ENCODE data around the gene SPEG. TPM values are rescaled to one million over a fixed set of nuclear protein-coding genes. Genes with fewer than 3 reads are reported as not detected.
A peak's percentile ranks its signal among the peaks of the same experiment; 100 is the strongest.

Gene SPEG
- total RNA-seq, 1 donor: 48.8 TPM

DNA sequence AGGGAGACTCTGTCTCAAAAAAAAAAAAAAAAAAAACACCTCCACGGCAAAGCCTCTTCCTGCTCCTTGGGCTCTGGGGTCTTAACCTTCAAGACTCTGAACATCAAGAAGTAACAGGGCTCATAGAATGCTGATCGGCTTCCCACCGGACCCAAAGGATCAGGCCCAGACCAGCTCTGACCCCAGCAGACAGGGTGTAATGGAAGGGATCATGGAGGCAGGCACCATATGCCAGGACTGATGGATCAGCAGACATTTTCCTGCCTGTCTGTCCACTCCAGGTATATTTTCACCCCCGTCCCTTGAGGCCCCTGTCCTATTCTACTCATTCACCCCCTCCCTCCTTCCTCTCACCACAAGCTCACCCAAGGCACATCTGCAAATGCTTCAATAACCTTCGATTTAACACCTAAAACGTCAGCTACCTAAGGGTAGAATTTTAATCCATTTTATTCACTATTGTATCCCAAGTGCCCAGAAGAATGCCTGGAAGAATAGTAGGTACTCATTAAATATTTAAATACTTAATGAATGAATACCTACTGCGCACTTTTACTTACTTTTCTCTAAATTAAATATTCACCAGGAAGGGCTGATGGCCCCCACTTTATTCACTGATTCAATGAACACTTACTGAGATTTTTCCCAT lies 4.6 kb upstream of the SPEG start:
- no peak for DNase-seq (ENCODE audit: low read depth)
- H3K4me3 ChIP-seq (ENCODE audit: low read depth, low read length): no peak overlapping the region
- TF ChIP-seq, protein P1, sequence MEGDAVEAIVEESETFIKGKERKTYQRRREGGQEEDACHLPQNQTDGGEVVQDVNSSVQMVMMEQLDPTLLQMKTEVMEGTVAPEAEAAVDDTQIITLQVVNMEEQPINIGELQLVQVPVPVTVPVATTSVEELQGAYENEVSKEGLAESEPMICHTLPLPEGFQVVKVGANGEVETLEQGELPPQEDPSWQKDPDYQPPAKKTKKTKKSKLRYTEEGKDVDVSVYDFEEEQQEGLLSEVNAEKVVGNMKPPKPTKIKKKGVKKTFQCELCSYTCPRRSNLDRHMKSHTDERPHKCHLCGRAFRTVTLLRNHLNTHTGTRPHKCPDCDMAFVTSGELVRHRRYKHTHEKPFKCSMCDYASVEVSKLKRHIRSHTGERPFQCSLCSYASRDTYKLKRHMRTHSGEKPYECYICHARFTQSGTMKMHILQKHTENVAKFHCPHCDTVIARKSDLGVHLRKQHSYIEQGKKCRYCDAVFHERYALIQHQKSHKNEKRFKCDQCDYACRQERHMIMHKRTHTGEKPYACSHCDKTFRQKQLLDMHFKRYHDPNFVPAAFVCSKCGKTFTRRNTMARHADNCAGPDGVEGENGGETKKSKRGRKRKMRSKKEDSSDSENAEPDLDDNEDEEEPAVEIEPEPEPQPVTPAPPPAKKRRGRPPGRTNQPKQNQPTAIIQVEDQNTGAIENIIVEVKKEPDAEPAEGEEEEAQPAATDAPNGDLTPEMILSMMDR (IDR thresholded peaks at IDR 0.05; ENCODE audit: insufficient read depth, low read depth, low read length): no peak

DNA sequence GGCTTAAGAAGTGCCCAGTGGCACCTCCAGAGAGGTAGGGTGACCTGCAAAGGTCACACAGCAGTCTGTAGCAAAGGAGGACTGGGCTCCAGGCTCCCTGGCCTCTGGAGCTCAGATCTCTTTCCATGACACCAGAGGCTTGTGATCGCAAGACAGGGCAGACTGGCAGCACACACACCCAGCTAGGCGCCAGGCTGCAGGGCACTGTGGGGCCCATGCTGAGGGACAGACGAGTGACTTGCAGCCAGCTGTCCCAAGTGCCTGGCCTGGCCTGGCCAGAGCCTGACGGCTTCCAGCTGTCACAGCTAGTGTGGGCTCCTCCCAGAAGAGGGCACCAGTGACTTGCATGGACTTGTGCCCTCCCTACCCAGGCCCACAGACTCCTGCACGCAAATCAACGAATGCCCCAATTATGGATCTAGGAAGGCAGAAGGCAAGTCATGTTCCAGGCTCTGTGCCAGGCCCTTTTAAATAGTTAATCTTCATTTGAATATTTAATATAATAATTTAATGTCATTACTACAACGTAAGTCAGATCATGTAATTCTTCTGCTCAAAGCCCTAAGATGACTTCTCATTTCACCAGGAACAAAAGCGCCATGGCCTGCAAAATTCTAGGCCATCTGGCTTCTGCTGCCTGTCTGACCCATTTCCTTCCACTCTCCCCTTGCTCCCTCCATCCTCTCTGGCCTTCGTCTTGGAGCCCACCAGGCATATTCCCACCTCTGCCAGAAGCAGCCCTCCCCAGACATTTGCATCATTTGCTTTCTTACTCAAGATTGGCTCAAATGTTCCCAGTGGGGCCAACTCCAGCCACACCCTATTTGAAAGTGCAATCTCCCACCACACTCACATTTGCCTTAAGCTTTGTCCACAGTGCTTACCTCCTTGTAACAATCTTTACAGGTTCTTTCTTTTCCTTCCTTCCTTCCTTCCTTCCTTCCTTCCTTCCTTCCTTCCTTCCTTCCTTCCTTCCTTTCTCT lies 3.7 kb upstream of the SPEG start:
- peak; percentile 42 for DNase-seq (ENCODE audit: low read depth)
- no peak overlapping the region for H3K4me3 ChIP-seq (ENCODE audit: low read depth, low read length)
- TF ChIP-seq, protein P1 (IDR thresholded peaks at IDR 0.05; ENCODE audit: insufficient read depth, low read depth, low read length): peak; percentile 17

DNA sequence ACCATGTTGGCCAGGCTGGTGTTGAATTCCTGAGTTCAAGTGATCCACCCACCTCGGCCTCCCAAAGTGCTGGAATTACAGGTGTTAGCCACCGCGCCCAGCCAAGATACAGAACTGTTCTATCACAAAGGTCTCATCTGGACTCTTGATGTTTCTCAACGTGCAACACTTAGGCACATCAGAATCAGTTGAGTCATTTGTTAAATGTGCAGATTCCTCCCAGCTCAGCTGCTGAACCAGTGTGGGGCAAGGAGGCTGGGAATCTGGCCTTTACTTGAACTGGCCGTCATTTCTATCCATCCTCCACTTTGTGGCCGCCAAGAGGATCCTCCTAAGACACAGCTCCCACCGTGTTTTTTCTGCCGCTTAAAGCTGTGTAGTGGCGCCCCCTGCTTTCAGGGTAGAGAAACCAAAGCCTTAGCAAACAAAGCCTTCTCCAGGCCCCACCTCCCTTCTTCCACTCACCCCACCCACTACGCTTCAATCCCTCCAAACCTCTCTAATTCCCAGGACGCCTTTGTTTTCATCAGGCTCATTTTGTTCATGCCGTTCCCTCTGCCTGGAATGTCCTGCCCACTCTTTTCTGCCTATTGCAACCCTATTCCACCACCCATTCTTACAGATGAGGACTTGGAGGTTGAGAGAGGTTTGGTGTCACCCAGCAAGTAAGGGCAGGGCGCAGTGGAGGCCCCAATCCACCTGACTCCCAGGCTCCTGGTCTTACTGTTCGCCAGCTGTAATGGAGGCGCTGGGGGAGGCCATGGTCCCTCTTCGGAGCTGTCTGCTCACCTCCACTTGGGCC lies 776 bp upstream of the SPEG start:
- TF ChIP-seq, protein P1 (IDR thresholded peaks at IDR 0.05; ENCODE audit: insufficient read depth, low read depth, low read length): peak; percentile 56

DNA sequence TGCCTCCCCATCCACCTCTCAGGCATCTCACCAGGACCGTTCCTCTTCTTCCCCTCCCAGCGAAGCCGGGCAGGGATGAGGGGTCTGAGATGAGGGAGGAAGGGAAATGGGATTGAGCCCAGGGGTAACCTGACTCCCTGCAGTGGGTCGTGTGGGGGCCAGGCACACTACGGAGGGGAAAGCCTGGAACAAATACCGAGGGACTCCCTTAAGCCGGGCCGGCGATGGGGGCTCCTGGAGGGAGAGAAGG lies 250 bp upstream of the SPEG start:
- no peak for DNase-seq (ENCODE audit: low read depth)
- no peak overlapping the region for H3K4me3 ChIP-seq (ENCODE audit: low read depth, low read length)
- TF ChIP-seq, protein P1 (IDR thresholded peaks at IDR 0.05; ENCODE audit: insufficient read depth, low read depth, low read length): no peak

More for the DNA sequence above, 776 bp upstream of the SPEG start:
- H3K4me3 ChIP-seq (ENCODE audit: low read depth, low read length): no peak overlapping the region
- DNase-seq (ENCODE audit: low read depth): peak; percentile 69

DNA sequence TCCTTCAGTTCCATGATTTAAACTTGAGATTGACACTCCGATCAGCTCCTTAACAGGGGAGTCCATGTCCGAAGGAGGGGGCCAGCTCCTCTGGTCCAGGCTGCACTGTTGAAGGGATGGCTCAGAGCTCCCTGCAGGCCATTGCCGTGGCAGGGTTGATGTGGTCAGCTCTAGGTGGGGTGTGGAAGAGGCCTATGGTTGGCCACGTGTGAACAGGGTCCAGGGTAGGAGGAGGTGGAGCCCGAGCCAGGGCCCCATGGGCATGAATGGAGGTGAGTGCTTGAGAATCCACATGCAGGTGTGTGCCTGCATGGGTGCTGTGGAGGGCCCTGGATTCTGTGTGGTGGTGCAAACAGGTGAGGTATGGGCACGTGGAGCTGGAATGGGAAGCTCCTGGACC lies 1.1 kb downstream of the SPEG start:
- DNase-seq (ENCODE audit: low read depth): no peak
- TF ChIP-seq, protein P1 (IDR thresholded peaks at IDR 0.05; ENCODE audit: insufficient read depth, low read depth, low read length): no peak
- no peak overlapping the region for H3K4me3 ChIP-seq (ENCODE audit: low read depth, low read length)

DNA sequence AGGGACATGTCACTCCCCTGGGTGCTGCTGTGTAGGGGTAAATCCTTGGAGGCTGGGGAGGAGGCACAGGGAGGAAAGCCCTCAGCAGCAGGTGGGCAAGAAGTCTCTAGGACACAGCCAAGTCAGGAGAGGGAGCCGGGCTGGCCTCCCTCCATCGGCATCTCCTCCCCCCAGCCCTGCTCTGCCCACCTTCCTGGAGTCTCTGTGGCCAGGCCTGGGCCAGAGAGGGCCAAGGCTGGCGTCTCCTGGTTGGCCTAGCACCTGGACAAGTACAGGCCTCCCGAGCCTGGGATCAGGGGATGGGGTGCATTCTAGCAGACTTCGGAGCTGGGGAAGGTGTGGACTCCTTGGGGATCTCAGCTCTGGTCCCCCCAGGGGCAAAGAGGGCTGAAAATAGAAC lies 1.8 kb downstream of the SPEG start:
- DNase-seq (ENCODE audit: low read depth): no peak
- no peak overlapping the region for H3K4me3 ChIP-seq (ENCODE audit: low read depth, low read length)
- TF ChIP-seq, protein P1 (IDR thresholded peaks at IDR 0.05; ENCODE audit: insufficient read depth, low read depth, low read length): no peak
